IMR-90 (cell line): ENCODE data around the gene TMEM63B. TPM values are rescaled to one million over a fixed set of nuclear protein-coding genes. Genes with fewer than 3 reads are reported as not detected.

ENCODE experiments used
- ATAC-seq: fragments of 200-7000 bp; cut with Tn5 transposase; 2 replicates; pipeline ENCODE4 v1.9.1; 2020; ENCODE audit warnings: low read depth, mild to moderate bottlenecking, moderate library complexity
- BruUV-seq: library from RNA; stranded (reverse); fragments of 400-500 nt; replicated peaks from 2 replicates; lab custom pipeline; 2021; lab: Mats Ljungman, UMichigan
- CTCF ChIA-PET: fragments of 300-600 bp; formaldehyde crosslinking; extraction: SDS; loops from one replicate; lab custom pipeline; 2021; ENCODE audit warnings: antibody characterized with exemption; lab: Yijun Ruan, JAX
- POLR2A ChIA-PET: fragments of 300-600 bp; sonication (Branson Sonifier 250); formaldehyde crosslinking; loops from one replicate; lab custom pipeline; 2022; ENCODE audit warnings: antibody characterized with exemption; ENCODE audit not compliant: unreplicated experiment; lab: Charles Lee
- DNase-seq: peaks from one replicate; pipeline ENCODE4 v3.0.0; 2013
- H2AFZ ChIP-seq: replicated peaks from 2 replicates; pipeline ENCODE3; 2013; ENCODE audit warnings: low read length, mild to moderate bottlenecking; ENCODE audit not compliant: poor library complexity
- H2AK5ac ChIP-seq: 2 replicates; pipeline ENCODE4 v1.6.1; 2013; ENCODE audit warnings: low read depth, low read length, inconsistent platforms
- H2AK9ac ChIP-seq: replicated peaks from 2 replicates; pipeline ENCODE3; 2013; ENCODE audit warnings: mild to moderate bottlenecking, low read depth, low read length, moderate library complexity; ENCODE audit not compliant: poor library complexity
- H2BK120ac ChIP-seq: 2 replicates; pipeline ENCODE4 v1.6.1; 2013; ENCODE audit warnings: low read depth, low read length, inconsistent platforms
- H2BK15ac ChIP-seq: 3 replicates; pipeline ENCODE4 v1.6.1; 2013; ENCODE audit warnings: low read depth, low read length, inconsistent platforms
- H2BK20ac ChIP-seq: 2 replicates; pipeline ENCODE4 v1.6.1; 2013; ENCODE audit warnings: low read depth, mild to moderate bottlenecking, inconsistent platforms, low read length, moderate library complexity
- H2BK5ac ChIP-seq: 2 replicates; pipeline ENCODE4 v1.6.1; 2013; ENCODE audit warnings: mild to moderate bottlenecking, low read depth, low read length, inconsistent platforms; ENCODE audit not compliant: poor library complexity, severe bottlenecking
- H3K14ac ChIP-seq: replicated peaks from 2 replicates; pipeline ENCODE4 v1.6.1; 2013; ENCODE audit warnings: low read depth, low read length, inconsistent platforms
- H3K18ac ChIP-seq: 2 replicates; pipeline ENCODE4 v1.6.1; 2013; ENCODE audit warnings: low read depth, low read length, control low read depth
- H3K23ac ChIP-seq: 2 replicates; pipeline ENCODE4 v1.6.1; 2013; ENCODE audit warnings: low read depth, low read length, inconsistent platforms
- H3K27ac ChIP-seq: 2 replicates; pipeline ENCODE4 v1.5.1; 2013; ENCODE audit warnings: mild to moderate bottlenecking, control low read depth, low read length; ENCODE audit not compliant: insufficient read depth
- H3K27me3 ChIP-seq: 2 replicates; pipeline ENCODE4 v1.6.1; 2013; ENCODE audit warnings: low read length; ENCODE audit not compliant: control insufficient read depth, insufficient read depth
- H3K36me3 ChIP-seq: 2 replicates; pipeline ENCODE4 v1.6.1; 2013; ENCODE audit warnings: low read length, mixed read lengths; ENCODE audit not compliant: control insufficient read depth, insufficient read depth
- H3K4ac ChIP-seq: 2 replicates; pipeline ENCODE4 v1.6.1; 2013; ENCODE audit warnings: low read depth, low read length, inconsistent platforms
- H3K4me1 ChIP-seq: 2 replicates; pipeline ENCODE4 v1.6.1; 2013; ENCODE audit warnings: low read length, mixed read lengths; ENCODE audit not compliant: control insufficient read depth, insufficient read depth
- H3K4me2 ChIP-seq: 2 replicates; pipeline ENCODE4 v1.6.1; 2013; ENCODE audit warnings: low read depth, mild to moderate bottlenecking, control low read depth, low read length, moderate library complexity
- H3K4me3 ChIP-seq: 2 replicates; pipeline ENCODE4 v1.5.1; 2013; ENCODE audit warnings: low read depth, mild to moderate bottlenecking, control low read depth, low read length, moderate library complexity; ENCODE audit not compliant: insufficient read depth
- H3K56ac ChIP-seq: 2 replicates; pipeline ENCODE4 v1.6.1; 2013; ENCODE audit warnings: low read length, inconsistent platforms; ENCODE audit not compliant: insufficient read depth; ENCODE audit errors: extremely low read depth
- H3K79me1 ChIP-seq, 2 experiments: 2 replicates each; pipeline ENCODE4 v1.6.1; 2013; ENCODE audit warnings: low read length in 2 of 2, inconsistent platforms in 1 of 2, low read depth in 1 of 2
- H3K9ac ChIP-seq: 2 replicates; pipeline ENCODE4 v1.6.1; 2013; ENCODE audit warnings: low read depth, low read length, control low read depth
- H3K9me1 ChIP-seq: 2 replicates; pipeline ENCODE4 v1.6.1; 2013; ENCODE audit warnings: low read length, inconsistent platforms; ENCODE audit not compliant: insufficient read depth
- H3K9me3 ChIP-seq: 2 replicates; pipeline ENCODE4 v1.6.1; 2013; ENCODE audit warnings: low read length; ENCODE audit not compliant: control insufficient read depth, insufficient read depth
- H4K20me1 ChIP-seq: 2 replicates; pipeline ENCODE4 v1.6.1; 2013; ENCODE audit warnings: low read length, inconsistent platforms; ENCODE audit not compliant: insufficient read depth
- H4K5ac ChIP-seq: 2 replicates; pipeline ENCODE4 v1.6.1; 2013; ENCODE audit warnings: mild to moderate bottlenecking, low read depth, low read length, control low read depth
- H4K8ac ChIP-seq, 2 experiments: 2 replicates each; pipeline ENCODE4 v1.6.1; 2013; ENCODE audit warnings: low read depth in 2 of 2, low read length in 2 of 2, control low read depth in 1 of 2, inconsistent platforms in 1 of 2
- H4K91ac ChIP-seq: 2 replicates; pipeline ENCODE4 v1.6.1; 2013; ENCODE audit warnings: low read depth, low read length, inconsistent platforms; ENCODE audit not compliant: insufficient read depth
- CTCF ChIP-seq: conservative IDR thresholded peaks from 2 replicates; pipeline ENCODE4 v1.5.1; 2012; ENCODE audit warnings: mild to moderate bottlenecking, low read depth, low read length, improper control_type of control experiment
- FOS ChIP-seq: fragments of 150-350 bp; IDR thresholded peaks from 2 replicates; pipeline ENCODE4 v1.6.1; 2016; ENCODE audit warnings: low read depth, low read length
- NFE2L2 ChIP-seq: fragments of 150-350 bp; IDR thresholded peaks from 2 replicates; pipeline ENCODE4 v1.6.1; 2016; ENCODE audit warnings: low read depth, mild to moderate bottlenecking, low read length
- RAD21 ChIP-seq: IDR thresholded peaks from 2 replicates; pipeline ENCODE4 v1.6.1; 2012; ENCODE audit warnings: low read length, improper control_type of control experiment
- SMC3 ChIP-seq: fragments of 150-350 bp; IDR thresholded peaks from 2 replicates; pipeline ENCODE4 v1.6.1; 2016; ENCODE audit warnings: low read depth, mild to moderate bottlenecking, antibody characterized with exemption, low read length, moderate library complexity
- WGBS, 2 experiments: methylation state at CpG; one replicate each; pipeline versions ENCODE4 v1.1.5 to v1.1.7; 2013; ENCODE audit warnings: missing lambda C conversion rate in 2 of 2; ENCODE audit not compliant: insufficient read length in 1 of 2; ENCODE audit errors: extremely low coverage in 2 of 2; 5-methylcytosine and 5-hydroxymethylcytosine counted together
- dilution Hi-C: fragments of 300-500 bp; cut with HindIII; formaldehyde crosslinking; loops from one replicate; pipeline ENCODE4 v1.14.3; 2018; ENCODE audit warnings: low sequenced_read_pairs; ENCODE audit not compliant: unreplicated experiment
- in situ Hi-C: fragments of 300-500 bp; cut with MboI; formaldehyde crosslinking; loops from 3 replicates; pipeline ENCODE4 v1.14.3; 2019; ENCODE audit warnings: low sequenced_read_pairs, inconsistent platforms, mixed read lengths
- intact Hi-C: fragments of 100-400 bp; cut with micrococcal nuclease; formaldehyde crosslinking; loops from 2 replicates; pipeline ENCODE4 v1.10.0; 2022
- polyA plus RNA-seq, 3 experiments: library from polyadenylated mRNA; depleted of rRNA; stranded (reverse); fragments of >200 nt; gene quantifications; 2 replicates each; pipeline ENCODE4 v1.2.3, GENCODE V29; 2012; ENCODE audit warnings: low replicate concordance in 1 of 3
- total RNA-seq: library from RNA; depleted of rRNA; stranded (reverse); fragments of >200 nt; gene quantifications from 2 replicates; pipeline ENCODE4 v1.2.3, GENCODE V29; 2012

TMEM63B gene
- total and polyA plus RNA-seq, 2 of the 4 experiments (the other 2 are of a cell fraction), result 12.2 to 42.6 TPM

DNA sequence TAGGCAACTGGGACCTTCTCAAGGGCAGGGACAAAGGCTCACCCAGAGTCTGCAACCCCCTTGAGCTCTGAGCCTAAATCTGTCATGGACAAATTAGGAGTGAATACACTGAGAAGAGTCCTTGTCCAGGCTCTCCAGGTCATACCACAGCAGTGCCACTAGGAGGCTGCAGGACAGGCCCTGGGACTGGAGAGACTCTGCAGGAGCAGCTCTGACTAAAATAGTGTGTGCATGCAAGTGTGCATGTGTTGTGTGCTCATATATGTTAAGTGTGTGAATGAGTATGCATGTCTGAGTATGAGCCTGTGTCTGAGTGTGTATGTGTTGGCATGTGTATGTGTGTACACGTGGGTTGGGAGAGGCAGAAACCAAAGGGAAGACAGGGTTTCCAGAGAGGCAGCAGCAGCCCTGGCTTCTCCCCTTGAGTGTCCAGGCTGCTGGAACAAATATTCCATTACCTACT lies 27.2 kb upstream of the TMEM63B start:
- Histone ChIP-seq H4K20me1 (peaks cover 24% of the 10 kb centered on the region), H3K56ac (no peak overlapping the region), H2BK20ac (no peak overlapping the region), H3K9me3 (no peaks in the 10 kb centered on the region), H3K27ac (no peak overlapping the region), H4K91ac (no peak overlapping the region), H3K4me3 (no peak overlapping the region), H3K9ac (no peak overlapping the region), H2BK15ac (no peak overlapping the region), H2AK9ac (no peak overlapping the region), H2BK5ac (no peak overlapping the region), H2AK5ac (no peak overlapping the region), H3K18ac (no peak overlapping the region), H2BK120ac (no peak overlapping the region), H3K14ac (no peak overlapping the region), H3K23ac (no peak overlapping the region), H3K27me3 (no peaks in the 10 kb centered on the region), H4K5ac (no peak overlapping the region), H3K36me3 (peaks cover 19% of the 10 kb centered on the region), H3K4me1 (no peaks in the 10 kb centered on the region), H3K4ac (no peak overlapping the region), H3K79me1 (peaks cover 13 to 25% of the 10 kb centered on the region in 2 experiments), H4K8ac (no peak overlapping the region), H3K4me2 (no peak overlapping the region), H3K9me1 (0 out of 2 replicates have a peak, but pooled peaks cover 10% of the 10 kb centered on the region), H2AFZ (no peak overlapping the region)
- in situ Hi-C loops, result loop anchor here (5.0 kb wide), 1 partner anchor 42 kb away; no protein-coding TSS in a partner anchor
- peak; percentile 81 for ATAC-seq
- WGBS, 2 experiments, result no CpG with 5 or more reads among the region's 1 CpG
- dilution Hi-C loops, result no loop called here
- ChIA-PET POLR2A (no interaction called here), CTCF (interaction anchor here (0.5 to 1.2 kb wide), 3 partner anchors 16 to 90 kb away, joined by 3 to 5 read pairs (median 4); no protein-coding TSS in a partner anchor)
- intact Hi-C loops, result no loop called here
- TF ChIP-seq SMC3 (peak; percentile 75), NFE2L2 (no peak), CTCF (peak; percentile 58), RAD21 (peak; percentile 72), FOS (no peak)
- peak; percentile 37 for DNase-seq
- BruUV-seq, result no TSS peak
